Measurements from ENCODE around the gene RNASE11.

RNASE11 gene

DNA sequence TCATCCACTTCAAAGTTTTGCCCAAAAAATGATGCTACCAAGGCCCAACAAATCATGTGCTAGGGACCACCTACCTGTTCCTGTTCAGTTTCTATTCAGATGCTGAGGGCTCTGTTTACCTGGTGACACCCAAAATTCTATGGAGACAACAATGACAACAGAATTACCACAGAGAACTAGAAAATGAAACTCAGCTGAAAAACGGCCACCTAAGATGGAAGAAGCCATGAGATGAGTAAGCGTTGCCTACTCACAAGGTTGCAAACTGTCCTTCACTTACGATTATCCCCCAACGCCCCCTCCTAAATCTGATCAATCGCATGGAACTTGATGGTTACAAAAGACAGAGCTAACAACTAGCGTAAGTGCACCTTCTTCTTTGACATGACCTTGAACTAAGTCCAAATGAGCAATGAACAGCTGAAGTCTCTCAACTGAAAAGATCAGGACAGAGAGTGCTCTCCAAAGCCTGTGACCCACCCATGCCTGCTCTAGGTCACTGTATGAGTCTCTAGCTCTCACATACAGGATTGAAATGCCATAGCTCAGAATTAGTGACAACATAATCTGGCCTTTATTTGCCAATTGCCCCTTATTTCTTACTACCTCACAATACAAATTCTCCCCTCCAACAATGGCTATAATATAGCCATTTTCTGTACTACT, at the start of gene RNASE11:
Gene RNASE11, minus strand, starts transcription at position 513 of the 666 bp plus-strand sequence.
- no peaks in the 10 kb centered on the region for H3K9me3 ChIP-seq (ENCODE audit: control insufficient read depth, insufficient read depth, low read length)
- H4K20me1 ChIP-seq (ENCODE audit: control insufficient read depth, insufficient read depth, low read depth, low read length) = no peaks in the 10 kb centered on the region
- H3K27ac ChIP-seq (ENCODE audit: low read depth, low read length) = no peak within 1 kb of the TSS
- H3K4me2 ChIP-seq (ENCODE audit: low read length) = no peak within 1 kb of the TSS
- no peak within 1 kb of the TSS for H3K4me3 ChIP-seq (ENCODE audit: low read length)
- no peaks in the 10 kb centered on the region for H3F3A ChIP-seq (ENCODE audit: control insufficient read depth, insufficient read depth)
- no peaks in the 10 kb centered on the region for H3K9me2 ChIP-seq (replicated peaks; ENCODE audit: control insufficient read depth, low read length)
- TF ChIP-seq, protein P1, sequence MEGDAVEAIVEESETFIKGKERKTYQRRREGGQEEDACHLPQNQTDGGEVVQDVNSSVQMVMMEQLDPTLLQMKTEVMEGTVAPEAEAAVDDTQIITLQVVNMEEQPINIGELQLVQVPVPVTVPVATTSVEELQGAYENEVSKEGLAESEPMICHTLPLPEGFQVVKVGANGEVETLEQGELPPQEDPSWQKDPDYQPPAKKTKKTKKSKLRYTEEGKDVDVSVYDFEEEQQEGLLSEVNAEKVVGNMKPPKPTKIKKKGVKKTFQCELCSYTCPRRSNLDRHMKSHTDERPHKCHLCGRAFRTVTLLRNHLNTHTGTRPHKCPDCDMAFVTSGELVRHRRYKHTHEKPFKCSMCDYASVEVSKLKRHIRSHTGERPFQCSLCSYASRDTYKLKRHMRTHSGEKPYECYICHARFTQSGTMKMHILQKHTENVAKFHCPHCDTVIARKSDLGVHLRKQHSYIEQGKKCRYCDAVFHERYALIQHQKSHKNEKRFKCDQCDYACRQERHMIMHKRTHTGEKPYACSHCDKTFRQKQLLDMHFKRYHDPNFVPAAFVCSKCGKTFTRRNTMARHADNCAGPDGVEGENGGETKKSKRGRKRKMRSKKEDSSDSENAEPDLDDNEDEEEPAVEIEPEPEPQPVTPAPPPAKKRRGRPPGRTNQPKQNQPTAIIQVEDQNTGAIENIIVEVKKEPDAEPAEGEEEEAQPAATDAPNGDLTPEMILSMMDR (IDR thresholded peaks at IDR 0.05; ENCODE audit: low read depth, low read length, poor library complexity, severe bottlenecking) = no peak
- no peak for TF ChIP-seq EZH2phosphoT487 (IDR thresholded peaks at IDR 0.05; ENCODE audit: borderline replicate concordance, low read length)
- peaks cover 17% of the 10 kb centered on the region for H3K27me3 ChIP-seq (ENCODE audit: control insufficient read depth, low read length)
- H3K36me3 ChIP-seq (ENCODE audit: control insufficient read depth, low read length) = no peaks in the 10 kb centered on the region
- no peaks in the 10 kb centered on the region for H3K4me1 ChIP-seq (ENCODE audit: control insufficient read depth, low read length)
- no peaks in the 10 kb centered on the region for H3K79me2 ChIP-seq (ENCODE audit: control insufficient read depth, low read length)

GRCh38 chr14:20632831-20633691, 45.3 kb upstream of the RNASE11 start:
- Histone ChIP-seq H3K4me2 (ENCODE audit: low read length) (peak overlapping the region; percentile 84), H3K36me3 (ENCODE audit: control insufficient read depth, low read length) (no peaks in the 10 kb centered on the region), H3K9me2 (replicated peaks; ENCODE audit: control insufficient read depth, low read length) (no peaks in the 10 kb centered on the region), H4K20me1 (ENCODE audit: control insufficient read depth, insufficient read depth, low read depth, low read length) (peaks cover 5% of the 10 kb centered on the region), H3K4me3 (ENCODE audit: low read length) (peak overlapping the region; percentile 71), H3K9me3 (ENCODE audit: control insufficient read depth, insufficient read depth, low read length) (no peaks in the 10 kb centered on the region), H3F3A (ENCODE audit: control insufficient read depth, insufficient read depth) (0 out of 2 replicates have a peak, but pooled peaks cover 7% of the 10 kb centered on the region), H3K4me1 (ENCODE audit: control insufficient read depth, low read length) (peaks cover 30% of the 10 kb centered on the region), H3K79me2 (ENCODE audit: control insufficient read depth, low read length) (no peaks in the 10 kb centered on the region), H3K27me3 (ENCODE audit: control insufficient read depth, low read length) (peaks cover 52% of the 10 kb centered on the region), H3K27ac (ENCODE audit: low read depth, low read length) (no peak overlapping the region)
- TF ChIP-seq, protein P1 (IDR thresholded peaks at IDR 0.05; ENCODE audit: low read depth, low read length, poor library complexity, severe bottlenecking) = no peak
- TF ChIP-seq EZH2phosphoT487 (IDR thresholded peaks at IDR 0.05; ENCODE audit: borderline replicate concordance, low read length) = no peak

DNA sequence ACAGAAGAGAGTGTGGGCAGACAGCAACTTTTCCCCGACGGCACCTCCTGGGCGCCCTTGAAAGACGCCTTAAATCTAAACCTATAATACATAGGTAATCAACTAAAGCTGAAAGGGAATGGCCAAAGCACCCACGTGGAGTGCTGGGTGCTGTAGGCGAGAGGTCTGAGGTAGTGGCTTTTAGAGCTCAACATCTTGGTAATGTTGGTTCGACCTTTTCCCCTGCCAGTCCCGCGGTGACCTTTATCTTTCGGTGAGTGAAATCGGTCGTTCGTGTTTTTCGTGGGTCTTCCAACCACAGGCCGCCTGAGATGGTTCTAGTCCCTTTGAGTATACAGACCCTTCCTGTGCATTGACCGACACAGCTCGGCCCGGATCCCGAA, 44.6 kb upstream of the RNASE11 start:
- no peak overlapping the region for H3K27ac ChIP-seq (ENCODE audit: low read depth, low read length)
- H3K4me1 ChIP-seq (ENCODE audit: control insufficient read depth, low read length) = peaks cover 36% of the 10 kb centered on the region
- H3K79me2 ChIP-seq (ENCODE audit: control insufficient read depth, low read length) = no peaks in the 10 kb centered on the region
- no peaks in the 10 kb centered on the region for H3K9me3 ChIP-seq (ENCODE audit: control insufficient read depth, insufficient read depth, low read length)
- H3K9me2 ChIP-seq (replicated peaks; ENCODE audit: control insufficient read depth, low read length) = no peaks in the 10 kb centered on the region
- H4K20me1 ChIP-seq (ENCODE audit: control insufficient read depth, insufficient read depth, low read depth, low read length) = peaks cover 5% of the 10 kb centered on the region
- TF ChIP-seq EZH2phosphoT487 (IDR thresholded peaks at IDR 0.05; ENCODE audit: borderline replicate concordance, low read length) = no peak
- TF ChIP-seq, protein P1 (IDR thresholded peaks at IDR 0.05; ENCODE audit: low read depth, low read length, poor library complexity, severe bottlenecking) = no peak
- peak overlapping the region; percentile 84 for H3K4me2 ChIP-seq (ENCODE audit: low read length)
- H3K27me3 ChIP-seq (ENCODE audit: control insufficient read depth, low read length) = peaks cover 59% of the 10 kb centered on the region
- H3F3A ChIP-seq (ENCODE audit: control insufficient read depth, insufficient read depth) = 0 out of 2 replicates have a peak, but pooled peaks cover 7% of the 10 kb centered on the region
- no peaks in the 10 kb centered on the region for H3K36me3 ChIP-seq (ENCODE audit: control insufficient read depth, low read length)
- H3K4me3 ChIP-seq (ENCODE audit: low read length) = peak overlapping the region; percentile 71
